B cell (primary cell): ENCODE results near the gene PFKFB1.

ENCODE experiments used
- CTCF ChIP-seq: fragments of 200-600 bp; IDR thresholded peaks from one replicate; pipeline ENCODE4 v1.8.0; 2022; ENCODE audit warnings: antibody characterized with exemption, mild to moderate bottlenecking
- EZH2 ChIP-seq: IDR thresholded peaks from 2 replicates; pipeline ENCODE4 v1.6.1; 2012; ENCODE audit warnings: borderline replicate concordance, low read depth, mild to moderate bottlenecking, moderate library complexity, low read length; ENCODE audit not compliant: insufficient read depth, poor library complexity, severe bottlenecking

- TF ChIP-seq CTCF, result no peak
- TF ChIP-seq EZH2, result no peak
Observed at GRCh38 chrX:54995621-54996020, 1.6 kb upstream of the PFKFB1 start.
